VCaP (cell line): Measurements from ENCODE around the gene DHRS2.

Experiments used
- H3K27ac ChIP-seq: fragments of 450-650 bp; 2 replicates; pipeline ENCODE4 v1.5.1; 2017
- CTCF ChIP-seq: fragments of 450-650 bp; conservative IDR thresholded peaks from 2 replicates; pipeline ENCODE4 v1.5.1; 2017; ENCODE audit warnings: mild to moderate bottlenecking, moderate library complexity

The DHRS2 gene

GRCh38 chr14:23694085-23694948 lies 58.2 kb downstream of the DHRS2 start:
- TF ChIP-seq CTCF = no peak
- H3K27ac ChIP-seq = no peak overlapping the region
